HG02678 (cell line): ENCODE data around the gene XNDC1N.
"Not testable (repeated sequence)": the region's sequence is repeated elsewhere in the genome, so short reads cannot be mapped to it uniquely, and the experiment has no call there.

Source experiments
- ATAC-seq: cut with Tn5 transposase; IDR thresholded peaks from one replicate; pipeline ENCODE4 v1.9.1; 2021; ENCODE audit warnings: mild to moderate bottlenecking, moderate library complexity; ENCODE audit not compliant: unreplicated experiment

Gene XNDC1N

GRCh38 chr11:71933141-71933933 lies 4.9 kb upstream of the XNDC1N start:
- no peak for ATAC-seq

GRCh38 chr11:71931245-71931602 lies 2.8 kb upstream of the XNDC1N start:
- no peak for ATAC-seq

- no peak for ATAC-seq
Measured at GRCh38 chr11:71930556-71931244, 2.3 kb upstream of the XNDC1N start.

GRCh38 chr11:71929491-71929890 lies 1.1 kb upstream of the XNDC1N start:
- ATAC-seq, result no peak

- peak; percentile 87 for ATAC-seq
Measured at GRCh38 chr11:71928737-71929443, 496 bp upstream of the XNDC1N start, which contains the start of gene RNF121. RNF121 (plus strand) TSS chr11:71929046; CDS start chr11:71929062, 16 bp downstream.

- ATAC-seq, result no peak
Measured at GRCh38 chr11:71917646-71918140, 10.7 kb downstream of the XNDC1N start.

GRCh38 chr11:71914617-71915189 lies 13.7 kb downstream of the XNDC1N start:
- no peak for ATAC-seq

- no peak for ATAC-seq
Measured at GRCh38 chr11:71913756-71914526, 14.5 kb downstream of the XNDC1N start.

- not testable (repeated sequence) for ATAC-seq
Measured at GRCh38 chr11:71911986-71912340, 16.4 kb downstream of the XNDC1N start.

- not testable (repeated sequence) for ATAC-seq
Measured at GRCh38 chr11:71911321-71911985, 16.9 kb downstream of the XNDC1N start.

GRCh38 chr11:71910775-71911174 lies 17.6 kb downstream of the XNDC1N start:
- not testable (repeated sequence) for ATAC-seq

- no peak for ATAC-seq
Measured at GRCh38 chr11:71908218-71908617, 20.2 kb downstream of the XNDC1N start.

- not testable (repeated sequence) for ATAC-seq
Measured at GRCh38 chr11:71901137-71901536, 27.3 kb downstream of the XNDC1N start.

- ATAC-seq, result no peak
Measured at GRCh38 chr11:71895961-71896360, 32.4 kb downstream of the XNDC1N start.

- ATAC-seq, result not testable (repeated sequence)
Measured at GRCh38 chr11:71889181-71889872, 39.1 kb downstream of the XNDC1N start.

- not testable (repeated sequence) for ATAC-seq
Measured at GRCh38 chr11:71888335-71889010, 39.9 kb downstream of the XNDC1N start.

GRCh38 chr11:71885806-71886205 lies 42.6 kb downstream of the XNDC1N start:
- not testable (repeated sequence) for ATAC-seq
